Thyroid gland (tissue), 4 donors: ENCODE data around the gene AFAP1L1.

Source experiments
- CTCF ChIP-seq, 6 experiments: fragments of 200-600 bp in 3 of 6; fragments of 450-650 bp in 3 of 6; sonication (generic) in 3 of 6; IDR thresholded peaks; one replicate each; pipeline ENCODE4 v1.5.1; 2016 to 2019; ENCODE audit warnings: antibody characterized with exemption in 6 of 6, mild to moderate bottlenecking in 2 of 6, inconsistent platforms in 1 of 6, moderate library complexity in 1 of 6
- POLR2A ChIP-seq, 2 donors: fragments of 450-650 bp; IDR thresholded peaks; one replicate each; pipeline ENCODE4 v1.6.1; 2017; ENCODE audit warnings: antibody characterized with exemption in 2 of 2, mild to moderate bottlenecking in 2 of 2, moderate library complexity in 1 of 2

GRCh38 chr5:149352169-149352568 lies 80.5 kb downstream of the AFAP1L1 start:
- TF ChIP-seq CTCF (IDR thresholded peaks at IDR 0.05), result no peak
- no peak for TF ChIP-seq POLR2A (IDR thresholded peaks at IDR 0.05)
